ENCODE results near the gene UNC79.

Gene UNC79

GRCh38 chr14:93725993-93726392 lies 295.3 kb downstream of the UNC79 start:
- TF ChIP-seq FOXP2 (optimal IDR thresholded peaks at IDR 0.05; ENCODE audit: borderline replicate concordance, extremely low read depth, extremely low read length, insufficient read depth) (no peak), TAF1 (IDR thresholded peaks at IDR 0.05; ENCODE audit: borderline replicate concordance, insufficient read depth, low read length) (no peak), REST (IDR thresholded peaks at IDR 0.05; ENCODE audit: insufficient read depth in 1 of 2, low read depth in 2 of 2, low read length in 2 of 2) (no peak), POLR2AphosphoS5 (IDR thresholded peaks at IDR 0.05; ENCODE audit: low read depth, low read length) (no peak), SIN3A (IDR thresholded peaks at IDR 0.05; ENCODE audit: borderline replicate concordance, insufficient read depth, low read length) (no peak)

GRCh38 chr14:93727039-93727740 lies 296.5 kb downstream of the UNC79 start:
- TF ChIP-seq TAF1 (IDR thresholded peaks at IDR 0.05; ENCODE audit: borderline replicate concordance, insufficient read depth, low read length) (no peak), REST (IDR thresholded peaks at IDR 0.05; ENCODE audit: insufficient read depth in 1 of 2, low read depth in 2 of 2, low read length in 2 of 2) (no peak), POLR2AphosphoS5 (IDR thresholded peaks at IDR 0.05; ENCODE audit: low read depth, low read length) (no peak), SIN3A (IDR thresholded peaks at IDR 0.05; ENCODE audit: borderline replicate concordance, insufficient read depth, low read length) (no peak), FOXP2 (optimal IDR thresholded peaks at IDR 0.05; ENCODE audit: borderline replicate concordance, extremely low read depth, extremely low read length, insufficient read depth) (no peak)

GRCh38 chr14:93727917-93728650 lies 297.3 kb downstream of the UNC79 start:
- TF ChIP-seq TAF1 (IDR thresholded peaks at IDR 0.05; ENCODE audit: borderline replicate concordance, insufficient read depth, low read length) (no peak), SIN3A (IDR thresholded peaks at IDR 0.05; ENCODE audit: borderline replicate concordance, insufficient read depth, low read length) (no peak), REST (IDR thresholded peaks at IDR 0.05; ENCODE audit: insufficient read depth in 1 of 2, low read depth in 2 of 2, low read length in 2 of 2) (no peak), POLR2AphosphoS5 (IDR thresholded peaks at IDR 0.05; ENCODE audit: low read depth, low read length) (no peak), FOXP2 (optimal IDR thresholded peaks at IDR 0.05; ENCODE audit: borderline replicate concordance, extremely low read depth, extremely low read length, insufficient read depth) (no peak)

GRCh38 chr14:93728651-93729016 lies 297.9 kb downstream of the UNC79 start:
- no peak for TF ChIP-seq POLR2AphosphoS5 (IDR thresholded peaks at IDR 0.05; ENCODE audit: low read depth, low read length)
- TF ChIP-seq TAF1 (IDR thresholded peaks at IDR 0.05; ENCODE audit: borderline replicate concordance, insufficient read depth, low read length): no peak
- no peak for TF ChIP-seq REST (IDR thresholded peaks at IDR 0.05; ENCODE audit: insufficient read depth in 1 of 2, low read depth in 2 of 2, low read length in 2 of 2)
- TF ChIP-seq FOXP2 (optimal IDR thresholded peaks at IDR 0.05; ENCODE audit: borderline replicate concordance, extremely low read depth, extremely low read length, insufficient read depth): no peak
- TF ChIP-seq SIN3A (IDR thresholded peaks at IDR 0.05; ENCODE audit: borderline replicate concordance, insufficient read depth, low read length): no peak

Data from PFSK-1 (cell line).